Measurements from ENCODE around the gene SUPT4H1.

The SUPT4H1 gene

DNA sequence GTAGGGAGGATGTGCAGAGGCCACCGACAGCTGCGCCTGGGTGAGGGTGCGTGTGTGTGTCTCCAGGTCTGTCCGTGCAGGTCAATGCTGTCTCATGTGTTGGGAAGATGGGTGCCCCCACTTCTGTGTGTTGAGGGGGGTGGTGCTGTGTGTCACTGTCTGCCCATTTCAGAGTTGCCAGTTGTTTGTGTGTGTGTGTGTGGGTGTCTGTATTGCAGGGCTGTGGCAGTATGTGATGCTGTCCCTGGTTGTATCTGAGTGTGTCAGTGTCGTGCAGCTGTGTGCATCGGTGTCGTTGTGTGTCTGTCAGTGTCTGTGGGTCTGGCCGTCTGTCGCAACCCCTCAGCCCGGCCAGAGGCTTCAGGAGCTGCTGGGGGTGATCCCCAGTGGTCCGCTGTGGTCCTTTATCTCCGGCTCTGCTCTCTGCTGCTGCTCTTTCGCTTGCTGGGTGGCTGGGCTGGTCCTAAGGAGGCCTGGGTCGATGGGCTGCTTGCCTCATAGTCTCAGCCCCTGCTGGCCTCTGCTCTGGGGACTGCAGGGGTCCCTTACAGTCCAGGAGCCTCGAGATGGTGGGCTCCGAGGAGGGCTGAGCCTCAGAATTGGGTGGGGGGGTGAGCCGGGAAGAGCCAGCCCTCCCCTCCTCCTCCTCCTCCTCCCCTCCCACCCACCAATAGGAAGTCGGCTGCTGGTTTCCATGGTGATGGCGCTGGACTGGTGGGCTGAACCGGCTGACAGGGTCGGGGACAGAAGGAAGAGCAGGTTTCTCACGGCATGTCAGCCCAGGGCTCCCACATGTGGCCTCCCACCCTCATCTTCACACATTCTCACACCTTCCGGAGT is 23.6 kb downstream of the SUPT4H1 start, which contains the start of gene TSPOAP1:
TSPOAP1 (minus strand) TSS at position 601 of the 840 bp plus-strand sequence. CDS start 875 bp downstream, outside the sequence.
- peak; percentile 86 for DNase-seq

DNA sequence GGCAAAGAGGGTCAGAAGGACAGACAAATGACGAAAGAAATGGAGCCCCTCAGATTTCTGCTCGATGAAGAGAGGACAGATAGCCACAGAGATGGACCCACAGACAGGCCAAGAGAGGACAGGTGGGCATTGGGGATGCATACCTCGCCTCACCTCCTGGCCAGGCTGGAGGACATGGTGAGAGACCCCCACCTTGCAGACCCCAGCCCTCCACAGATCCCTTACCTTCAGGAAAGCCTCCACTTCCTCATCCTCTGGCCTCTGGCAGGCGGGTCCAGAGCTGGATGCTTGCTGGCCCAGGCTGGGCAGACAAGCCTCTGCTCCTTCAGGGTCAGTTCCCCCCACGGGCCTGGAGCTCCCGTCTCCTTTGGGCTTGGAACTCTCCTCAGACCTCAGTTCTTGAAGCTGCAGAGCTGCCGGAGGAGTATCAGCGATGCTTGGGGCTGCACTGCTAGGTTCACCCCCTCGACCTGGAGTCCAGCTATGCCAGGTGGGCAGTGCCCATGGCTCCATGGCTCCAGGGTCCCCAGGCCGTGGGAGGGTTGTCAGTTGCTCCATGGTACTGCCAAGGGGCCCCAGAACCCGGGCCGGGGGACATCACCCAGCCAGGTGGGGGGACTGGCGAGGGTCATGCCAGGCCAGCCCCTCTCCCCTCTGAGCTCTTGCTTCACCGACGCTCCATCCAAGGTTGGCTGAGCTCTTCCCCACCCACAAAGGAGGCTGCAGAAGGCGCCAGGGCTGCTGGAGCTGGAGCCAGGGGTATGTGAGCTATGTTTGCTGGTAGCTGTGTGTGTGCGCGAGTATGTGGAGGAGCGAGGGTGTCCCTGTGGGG is 24.4 kb downstream of the SUPT4H1 start:
- DNase-seq = no peak

DNA sequence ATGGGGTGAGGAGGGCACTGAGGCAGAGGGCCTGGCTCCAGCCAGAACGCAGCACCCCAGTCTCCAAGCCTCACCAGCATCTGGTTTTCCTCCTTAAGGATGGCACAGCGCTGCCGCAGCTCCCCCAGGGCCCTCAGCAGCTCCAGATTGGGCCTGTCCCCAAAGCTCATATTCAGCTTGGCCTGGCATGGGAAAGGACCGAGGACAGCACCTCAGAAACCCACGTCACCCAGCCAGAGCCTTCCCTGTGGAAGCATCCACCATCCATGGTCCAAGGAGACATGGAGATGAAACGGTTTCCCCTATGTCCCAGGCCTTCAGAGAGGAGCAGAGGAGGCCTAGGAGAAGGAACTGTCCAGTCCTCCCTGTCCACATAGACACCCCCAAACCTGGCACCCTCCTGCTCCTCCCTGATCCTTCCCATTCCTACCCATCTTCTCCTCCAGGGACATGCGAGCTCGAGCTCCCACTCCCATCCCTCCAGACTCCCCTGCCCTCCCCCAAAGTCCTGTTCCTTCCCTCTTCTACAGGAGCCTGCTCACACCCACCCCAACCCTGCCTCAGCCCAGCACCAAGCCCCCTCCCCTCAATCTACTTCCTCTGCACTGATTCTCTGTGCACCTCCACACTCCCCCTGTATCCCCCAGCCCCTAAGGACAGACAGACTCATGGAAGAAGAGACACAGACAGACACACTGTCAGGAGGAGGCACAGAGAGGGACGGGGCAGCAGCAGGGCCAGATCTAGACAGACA is 25.2 kb downstream of the SUPT4H1 start:
- DNase-seq = no peak

DNA sequence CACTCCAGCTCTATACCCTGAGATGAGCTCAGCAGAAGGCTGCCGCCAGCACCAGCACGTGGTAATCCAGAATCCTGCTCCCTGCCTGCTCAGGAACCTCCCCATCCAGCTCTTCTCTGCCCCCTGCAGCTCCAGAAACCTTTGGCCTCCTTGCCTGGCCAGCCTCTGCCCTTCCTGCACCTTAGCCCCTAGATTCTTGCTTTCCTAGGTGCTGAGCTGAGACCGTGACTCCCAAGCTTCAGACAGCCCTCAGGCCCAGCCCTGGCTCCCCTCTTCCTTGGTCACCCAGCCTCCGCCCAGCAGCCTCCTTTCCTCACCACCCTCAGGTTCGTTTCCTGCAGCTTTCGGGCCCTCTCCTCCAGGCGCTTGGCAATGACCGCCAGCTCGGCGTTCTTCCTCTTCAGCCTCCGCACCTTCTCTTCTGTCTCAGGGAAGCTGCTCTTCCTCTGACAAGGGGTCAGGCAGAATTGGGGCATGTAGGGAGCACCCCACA is 26.0 kb downstream of the SUPT4H1 start:
- DNase-seq = no peak

DNA sequence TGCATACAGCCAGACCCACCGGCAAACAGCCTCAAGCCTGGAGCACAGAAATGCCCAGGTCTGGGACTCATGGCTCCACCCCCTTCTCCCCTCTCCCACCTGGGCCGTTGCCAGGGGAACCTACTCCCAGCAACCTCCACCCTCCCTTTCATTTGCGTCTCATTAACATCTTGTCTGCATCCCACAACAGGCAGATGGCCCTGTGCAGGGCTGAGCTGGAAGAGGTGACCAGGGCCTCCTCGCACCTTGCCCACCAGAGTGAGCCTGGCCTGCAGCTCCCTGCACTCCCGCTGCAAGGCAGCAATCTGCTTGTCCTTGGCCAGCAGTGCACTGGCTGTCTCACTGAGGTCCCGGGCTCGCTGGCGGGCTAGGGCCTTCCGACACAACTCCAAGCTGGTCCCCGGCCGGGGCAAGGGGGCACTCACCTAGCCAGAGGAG is 26.7 kb downstream of the SUPT4H1 start:
- DNase-seq = no peak

DNA sequence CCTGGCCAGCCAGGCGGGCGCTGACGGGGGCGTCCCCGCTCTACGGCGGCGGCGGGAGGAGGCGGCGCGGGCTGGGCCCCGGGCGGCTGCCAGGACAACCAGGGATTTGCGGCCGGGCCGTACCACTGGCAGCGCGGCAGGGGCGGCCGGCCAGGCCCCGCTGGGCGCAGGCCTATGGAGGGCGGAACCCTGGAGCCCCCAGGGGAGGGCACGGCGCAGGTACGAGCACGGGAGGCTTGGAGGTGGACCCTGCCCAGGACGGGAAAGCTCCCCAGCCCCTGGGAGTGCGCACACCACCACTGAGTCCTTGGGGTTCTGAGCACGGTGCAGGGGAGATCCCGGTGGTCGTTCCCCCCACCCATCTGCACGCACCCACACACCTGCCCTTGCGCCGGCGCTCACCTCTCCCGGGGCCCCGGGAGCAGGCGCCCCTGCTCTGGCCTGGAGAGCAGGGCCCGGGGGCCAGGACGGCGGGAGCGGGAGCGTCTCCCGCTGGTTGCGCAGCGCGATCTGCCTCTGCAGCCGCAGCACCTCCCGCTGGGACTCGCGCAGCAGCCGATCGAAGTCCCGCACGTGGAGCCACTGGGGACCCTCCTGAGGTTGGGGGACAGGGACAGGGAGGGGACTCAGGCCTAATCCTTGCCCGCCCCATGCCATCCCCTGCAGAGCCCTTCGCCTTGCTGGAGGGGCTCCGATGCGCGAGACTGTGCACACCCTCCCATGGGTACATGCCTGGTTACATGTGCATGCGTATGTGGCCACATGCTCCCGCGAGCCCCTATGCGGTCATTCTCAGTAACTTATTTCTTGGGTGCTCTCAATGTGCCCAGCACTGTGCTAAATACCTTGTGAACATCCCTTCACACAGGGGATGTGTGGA is 27.4 kb downstream of the SUPT4H1 start:
- DNase-seq = no peak

DNA sequence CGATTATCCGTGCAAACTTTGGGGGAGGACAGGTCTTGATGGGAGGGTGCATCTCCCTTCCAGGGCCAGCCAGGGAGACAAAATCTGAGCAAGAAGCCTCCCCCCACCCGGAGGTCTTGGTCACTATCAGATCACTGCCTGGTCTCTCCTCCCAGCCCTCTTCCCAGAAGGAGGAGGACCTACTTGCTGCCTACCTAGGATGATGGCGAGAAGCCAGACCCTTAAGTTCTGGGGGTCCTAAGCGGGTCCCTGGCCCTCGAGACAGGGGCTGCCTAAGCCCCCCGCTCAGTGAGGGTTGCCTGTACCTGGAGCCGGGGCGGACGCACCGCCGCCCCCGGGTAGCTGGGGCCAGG is 28.0 kb downstream of the SUPT4H1 start:
- no peak for DNase-seq

DNA sequence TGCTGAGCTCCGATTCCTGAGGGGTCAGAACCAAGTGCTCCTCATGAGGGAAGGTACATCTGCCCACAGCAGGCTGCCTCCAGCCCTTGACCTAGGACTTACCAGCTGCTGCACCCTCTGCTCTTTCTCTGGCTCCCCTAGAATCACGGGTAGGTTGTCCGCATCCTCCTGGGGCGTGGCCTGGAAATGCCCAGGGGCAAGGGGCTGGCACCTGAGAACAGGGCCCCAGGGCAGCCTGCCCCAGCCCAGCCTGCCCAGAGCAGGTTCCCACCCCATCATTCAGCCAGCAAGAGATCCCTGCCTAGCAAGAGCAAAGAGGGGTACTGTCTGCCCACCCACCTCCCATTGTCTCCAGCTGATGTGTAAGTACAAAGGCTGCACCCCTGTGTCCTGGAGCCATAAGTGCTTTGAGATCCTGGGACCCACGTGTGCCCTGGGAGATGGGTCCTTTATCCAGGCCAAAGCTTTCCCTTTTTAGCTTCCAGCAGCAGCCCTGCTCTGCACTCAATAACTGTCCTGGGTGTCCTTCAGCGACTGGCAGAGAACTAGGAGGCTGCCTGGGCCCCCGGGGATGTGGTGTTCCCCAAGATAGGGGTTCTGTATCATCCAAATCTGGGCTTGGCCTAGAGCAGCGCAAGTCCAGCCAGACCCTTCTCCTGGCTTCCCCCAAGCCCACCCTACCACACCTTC is 28.5 kb downstream of the SUPT4H1 start:
- no peak for DNase-seq

DNA sequence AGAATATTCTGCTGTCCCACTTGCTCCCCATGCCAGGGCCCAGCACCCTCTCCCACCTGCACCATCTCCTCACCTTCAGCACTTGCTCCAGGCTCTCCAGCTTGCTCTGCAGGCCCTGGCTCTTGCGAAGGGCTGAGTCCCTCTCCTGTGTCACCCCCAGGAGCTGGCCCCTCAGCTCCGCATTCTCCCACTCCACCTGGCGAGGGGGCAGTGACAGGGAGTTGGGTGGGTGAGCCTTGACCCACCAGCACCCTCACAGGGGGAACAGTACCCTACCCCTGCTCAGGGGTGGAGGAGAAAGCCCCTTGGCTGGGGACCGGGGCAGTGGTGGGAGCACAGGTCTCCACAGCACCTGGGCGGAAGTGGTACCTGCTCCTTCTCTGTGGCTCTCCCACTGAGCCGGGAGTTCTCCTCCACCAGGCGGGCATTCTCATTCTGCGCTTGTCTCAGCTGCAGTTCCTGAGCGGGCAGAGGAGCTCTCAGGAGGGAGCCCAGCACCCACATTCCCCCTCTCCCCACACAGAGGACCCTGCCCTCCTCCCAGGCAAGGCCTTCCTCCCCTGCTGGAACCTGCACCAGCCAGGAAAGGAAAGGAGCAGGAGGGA is 29.3 kb downstream of the SUPT4H1 start:
- peak; percentile 14 for DNase-seq

DNA sequence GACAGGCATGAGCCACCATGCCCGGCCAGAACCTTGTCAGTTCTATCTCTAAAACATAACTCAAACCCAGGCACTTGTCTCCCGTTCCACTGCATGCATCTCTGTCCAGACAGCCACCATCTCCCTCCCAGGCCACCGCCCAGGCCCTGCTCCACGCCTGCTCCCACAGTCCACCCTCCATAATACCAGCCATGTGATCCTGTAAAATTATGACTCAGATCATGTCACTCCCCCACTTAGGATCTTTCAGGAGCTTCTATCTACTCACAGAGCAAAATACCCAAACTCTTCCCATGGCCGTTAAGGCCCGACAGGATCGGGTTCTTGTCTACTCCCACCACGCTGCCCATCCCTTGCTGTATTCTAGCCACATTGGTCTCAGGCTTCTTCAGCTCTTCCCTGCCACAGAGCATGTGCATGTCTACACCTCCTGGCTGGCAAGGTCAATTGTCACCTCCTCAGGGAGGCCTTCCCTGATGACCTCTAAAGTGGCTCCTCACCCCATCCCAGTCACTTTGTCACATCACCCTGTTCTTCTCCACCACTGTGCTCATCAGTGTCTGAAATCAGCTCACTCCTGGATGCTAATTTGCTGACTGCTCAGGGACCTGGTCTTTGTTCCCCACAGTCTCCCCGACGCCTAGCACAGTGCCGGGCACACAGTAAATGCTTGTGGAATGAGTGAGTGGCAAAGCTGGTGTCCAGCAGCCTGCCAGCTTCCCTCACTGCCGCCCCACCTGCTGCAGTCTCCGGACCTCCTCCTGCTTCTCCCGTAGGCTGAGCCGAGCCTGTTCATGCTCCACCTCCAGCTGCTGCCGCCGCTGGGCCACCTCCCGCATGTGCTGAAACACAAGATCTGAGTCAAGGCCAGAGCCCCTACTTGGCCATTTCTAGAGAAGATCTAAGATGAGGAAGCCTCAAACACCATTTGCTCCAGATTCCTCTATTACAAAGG is 30.2 kb downstream of the SUPT4H1 start:
- DNase-seq = no peak

DNA sequence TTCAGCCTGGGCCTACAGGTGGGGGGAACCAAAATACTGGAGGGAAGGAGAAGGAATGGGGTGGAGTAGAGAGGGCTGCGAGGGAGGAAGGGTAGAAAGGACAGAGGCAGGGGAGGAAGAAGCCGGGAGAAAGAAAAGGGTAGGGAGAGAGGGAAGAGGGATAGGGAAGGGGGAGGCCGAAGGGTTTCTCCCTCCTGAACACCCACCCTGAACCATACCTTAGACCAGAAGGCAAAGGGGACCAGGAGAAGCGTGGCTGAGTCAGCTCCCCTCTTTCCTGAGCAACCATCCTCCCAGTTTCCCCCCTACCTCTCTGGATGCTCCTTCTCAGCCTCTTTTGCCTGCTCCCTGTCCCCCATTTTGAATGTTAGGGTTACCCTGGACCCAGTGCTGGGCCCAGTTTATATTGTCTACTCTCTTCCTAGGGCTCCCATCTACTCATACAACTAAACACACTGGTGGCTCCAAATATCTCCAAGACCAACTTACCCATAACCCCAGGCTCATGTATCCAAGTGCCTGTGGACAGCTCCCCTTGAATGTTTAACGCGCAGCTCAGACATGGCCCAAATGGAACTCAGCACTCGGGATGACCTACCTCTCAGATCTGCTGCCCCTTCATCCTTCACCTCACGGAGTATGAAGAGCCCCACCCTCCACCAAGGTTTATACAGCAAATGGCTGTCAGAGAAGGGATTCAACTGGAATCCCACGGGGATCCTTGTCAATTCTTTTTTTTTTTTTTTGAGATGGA is 31.3 kb downstream of the SUPT4H1 start:
- DNase-seq = peak; percentile 11

DNA sequence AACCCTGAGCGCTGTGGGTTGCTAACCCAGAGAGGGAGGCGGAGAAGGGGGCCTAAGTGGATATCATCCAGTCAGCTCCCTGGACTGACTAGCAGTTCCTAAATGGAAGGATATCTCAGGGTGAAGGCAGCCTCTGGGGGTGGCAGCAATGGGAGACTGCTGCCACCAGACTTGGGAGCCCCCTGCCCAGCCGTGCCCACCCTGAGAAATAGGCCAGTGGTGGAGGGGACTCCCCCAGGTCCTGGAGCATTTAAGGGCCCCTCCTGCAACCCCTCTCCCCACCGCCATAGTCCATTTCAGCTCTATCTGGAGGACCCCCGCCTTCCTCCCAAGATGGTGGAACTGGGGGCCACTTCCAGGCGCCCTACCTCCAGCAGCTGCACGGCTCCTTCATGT is 31.8 kb downstream of the SUPT4H1 start:
- DNase-seq = no peak

DNA sequence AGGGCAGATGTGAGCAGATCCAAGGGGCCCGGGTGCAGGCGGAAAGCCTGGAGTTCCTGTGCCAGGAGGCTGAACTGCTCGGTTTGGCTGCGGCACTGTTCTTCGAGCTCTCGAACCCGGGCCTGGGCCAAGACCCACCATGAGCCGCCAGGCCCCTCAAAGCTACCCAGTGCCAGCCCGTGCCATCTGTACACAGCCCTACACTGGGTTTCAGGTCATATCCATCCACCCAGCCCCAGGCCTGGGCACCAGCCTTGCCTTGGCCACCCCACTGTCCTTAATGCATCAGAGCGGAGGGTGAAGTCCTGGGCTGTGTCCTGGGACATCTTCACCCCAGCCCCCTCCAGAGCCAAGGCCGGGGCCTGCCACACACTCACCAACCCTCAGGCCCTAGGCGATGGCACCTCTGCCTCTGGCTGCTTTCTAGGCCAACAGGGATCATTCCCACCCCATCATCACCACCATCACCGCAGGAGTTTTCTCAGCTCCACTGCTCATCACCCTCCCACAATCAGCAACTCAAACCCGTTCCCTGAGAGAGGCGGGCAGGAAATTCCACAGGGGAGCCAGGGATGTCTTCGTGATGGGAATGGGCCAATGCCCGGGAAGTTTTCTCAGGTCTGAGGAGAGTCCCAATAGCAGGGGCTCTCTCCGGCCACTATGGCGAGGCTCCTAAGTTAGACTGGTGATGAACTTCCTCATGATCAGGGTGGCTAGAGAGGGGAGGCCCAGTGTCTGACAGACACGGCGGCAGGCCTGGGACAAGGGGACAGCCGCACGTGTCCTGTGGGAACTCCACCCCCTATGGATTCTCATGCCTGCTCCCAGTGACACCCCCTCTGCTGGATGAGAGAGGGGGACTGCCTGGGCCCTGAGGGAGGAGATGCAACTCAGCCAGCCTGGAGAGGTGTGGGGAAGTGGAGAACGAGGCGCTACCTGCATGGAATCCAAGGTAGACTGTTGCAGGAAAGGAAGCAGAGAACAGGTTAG is 32.5 kb downstream of the SUPT4H1 start:
- DNase-seq = no peak

DNA sequence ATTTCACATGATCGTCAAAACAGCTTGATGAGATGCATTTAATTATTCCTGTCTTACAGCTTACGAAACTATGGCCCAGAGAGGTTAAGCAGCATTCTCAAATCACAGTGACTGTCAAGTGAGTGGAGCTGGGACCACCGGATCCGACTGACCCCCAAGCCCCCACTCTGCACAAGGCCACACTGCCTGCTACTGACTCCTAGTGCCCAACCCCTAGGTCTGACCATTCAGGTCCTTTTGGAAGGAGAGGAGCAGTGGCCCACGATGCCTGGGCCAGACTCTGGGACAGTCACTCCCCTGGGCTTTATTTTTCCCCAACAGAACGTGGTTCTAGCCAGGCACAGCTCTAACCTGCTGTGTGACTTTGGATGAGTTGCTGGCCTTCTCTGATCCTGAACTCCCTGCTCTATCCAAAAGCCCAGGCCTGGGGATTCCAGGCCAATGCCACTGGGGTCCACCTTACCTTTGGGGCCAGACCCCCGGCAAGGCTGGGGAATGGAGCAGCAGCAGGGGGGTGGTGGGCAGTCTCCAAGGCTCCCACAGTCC is 33.3 kb downstream of the SUPT4H1 start:
- no peak for DNase-seq

DNA sequence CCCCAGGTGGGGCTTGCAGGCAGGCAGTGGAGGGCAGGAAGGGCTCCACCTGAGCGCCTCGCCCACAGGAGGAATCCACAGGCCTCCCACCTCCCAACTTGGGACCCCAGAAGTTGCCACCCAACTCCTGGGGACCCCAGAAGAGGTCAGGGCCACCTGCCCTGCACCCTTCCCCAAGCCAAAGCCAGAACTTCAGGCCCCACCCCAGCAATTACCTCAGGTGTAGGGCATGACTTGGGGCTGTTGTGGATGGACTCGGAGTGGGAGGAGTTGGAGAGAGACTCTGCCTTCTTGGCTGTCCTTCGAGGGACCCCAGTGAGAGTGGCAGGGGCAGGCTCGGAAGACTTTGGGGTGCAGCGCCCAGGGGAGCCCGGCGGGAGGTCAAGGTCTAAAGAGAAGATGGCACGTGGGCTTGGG is 33.9 kb downstream of the SUPT4H1 start:
- no peak for DNase-seq

DNA sequence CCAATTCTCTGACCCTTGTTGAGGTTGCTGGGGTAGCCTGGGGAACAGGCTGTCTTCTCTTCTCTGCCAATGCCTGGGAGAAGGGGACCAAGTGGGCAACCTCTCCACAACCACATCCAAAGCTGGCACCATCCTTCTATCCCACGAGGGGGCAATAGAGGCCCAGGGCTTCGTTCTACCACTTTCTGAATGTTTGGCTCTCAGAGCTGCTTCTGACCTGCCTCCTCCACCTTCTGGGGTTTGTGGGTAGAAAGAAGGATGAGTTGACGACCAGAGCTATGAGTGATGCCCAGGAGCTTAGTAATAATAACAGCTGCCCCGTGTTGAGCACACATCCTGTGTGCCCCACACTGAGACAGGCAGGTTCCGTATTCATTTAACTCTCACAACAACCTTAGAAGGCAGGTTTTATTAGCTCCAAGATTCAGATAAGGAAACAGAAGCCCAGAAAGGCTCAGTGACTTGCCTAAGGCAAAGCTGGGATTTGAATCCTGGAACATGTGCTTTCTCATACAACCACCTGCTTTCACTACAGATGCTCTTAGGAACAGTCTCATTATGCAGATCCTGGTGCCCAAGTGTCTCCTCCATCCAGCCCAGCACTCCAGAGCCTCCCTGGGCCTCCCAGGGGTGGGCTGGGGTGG is 34.5 kb downstream of the SUPT4H1 start:
- peak; percentile 83 for DNase-seq
